Tibial artery (tissue), 4 donors: ENCODE data around the gene USP17L28.
"Not testable (repeated sequence)": the region's sequence is repeated elsewhere in the genome, so short reads cannot be mapped to it uniquely, and the experiment has no call there.

Source experiments
- DNase-seq, 2 donors: peaks; one replicate each; pipeline ENCODE4 v3.0.0-alpha.2; 2019
- H3K27ac ChIP-seq, 2 donors: fragments of 200-600 bp; sonication (generic) in 1 of 2; 1 replicate in 1 of 2; 2 replicates in 1 of 2; pipeline ENCODE4 v1.5.1; 2018 to 2019; ENCODE audit warnings: mild to moderate bottlenecking in 1 of 2
- H3K27me3 ChIP-seq, 2 donors: fragments of 200-600 bp; sonication (generic) in 1 of 2; one replicate each; pipeline versions ENCODE4 v1.5.1 to v1.6.0; 2016 to 2019
- H3K36me3 ChIP-seq, 3 donors: fragments of 200-600 bp; sonication (generic) in 2 of 3; one replicate each; pipeline ENCODE4 v1.5.1; 2016 to 2019; ENCODE audit warnings: mild to moderate bottlenecking in 2 of 3
- H3K4me1 ChIP-seq, 4 donors: fragments of 200-600 bp; sonication (generic) in 2 of 4; 1 replicate in 3 of 4; 2 replicates in 1 of 4; pipeline ENCODE4 v1.5.1; 2016 to 2019
- H3K4me3 ChIP-seq, 2 donors: fragments of 200-600 bp; sonication (generic) in 1 of 2; 1 replicate in 1 of 2; 2 replicates in 1 of 2; pipeline ENCODE4 v1.5.1; 2018 to 2019; ENCODE audit warnings: mild to moderate bottlenecking in 2 of 2
- H3K9me3 ChIP-seq, 3 donors: fragments of 200-600 bp; sonication (generic) in 1 of 3; one replicate each; pipeline ENCODE4 v1.5.1; 2016 to 2019
- intact Hi-C: fragments of 100-400 bp; cut with DNase I; formaldehyde crosslinking; loops from one replicate; pipeline ENCODE4 v1.15.0; 2023; ENCODE audit warnings: low total_unique reads

USP17L28 gene, protein sequence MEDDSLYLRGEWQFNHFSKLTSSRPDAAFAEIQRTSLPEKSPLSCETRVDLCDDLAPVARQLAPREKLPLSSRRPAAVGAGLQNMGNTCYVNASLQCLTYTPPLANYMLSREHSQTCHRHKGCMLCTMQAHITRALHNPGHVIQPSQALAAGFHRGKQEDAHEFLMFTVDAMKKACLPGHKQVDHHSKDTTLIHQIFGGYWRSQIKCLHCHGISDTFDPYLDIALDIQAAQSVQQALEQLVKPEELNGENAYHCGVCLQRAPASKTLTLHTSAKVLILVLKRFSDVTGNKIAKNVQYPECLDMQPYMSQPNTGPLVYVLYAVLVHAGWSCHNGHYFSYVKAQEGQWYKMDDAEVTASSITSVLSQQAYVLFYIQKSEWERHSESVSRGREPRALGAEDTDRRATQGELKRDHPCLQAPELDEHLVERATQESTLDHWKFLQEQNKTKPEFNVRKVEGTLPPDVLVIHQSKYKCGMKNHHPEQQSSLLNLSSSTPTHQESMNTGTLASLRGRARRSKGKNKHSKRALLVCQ

DNA sequence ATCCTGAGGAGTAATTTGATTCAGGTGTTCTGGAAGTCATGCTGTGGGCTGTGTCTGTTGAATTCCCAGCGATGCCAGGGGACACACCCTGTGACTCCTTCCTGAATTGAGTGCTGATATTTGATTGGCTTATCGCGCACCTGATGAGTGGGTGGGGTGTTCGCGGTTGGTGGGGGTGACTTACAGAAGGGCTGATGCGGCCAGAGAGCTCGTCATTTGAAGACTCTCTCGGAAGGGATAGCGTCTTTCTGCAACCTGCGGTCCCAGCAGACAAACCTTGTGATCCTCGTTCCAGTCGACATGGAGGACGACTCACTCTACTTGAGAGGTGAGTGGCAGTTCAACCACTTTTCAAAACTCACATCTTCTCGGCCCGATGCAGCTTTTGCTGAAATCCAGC, at the start of gene USP17L28:
Gene USP17L28, plus strand, starts transcription at position 301 of the 400 bp plus-strand sequence. Its CDS starts 0 bp downstream, at position 301.
- H3K4me3 ChIP-seq, H3K27me3 ChIP-seq, DNase-seq, intact Hi-C loops, H3K36me3 ChIP-seq, H3K27ac ChIP-seq, H3K9me3 ChIP-seq, H3K4me1 ChIP-seq: not testable (repeated sequence)

GRCh38 chr4:9324191-9324590, 24.5 kb upstream of the USP17L28 start:
- DNase-seq, H3K9me3 ChIP-seq, H3K27ac ChIP-seq, H3K27me3 ChIP-seq, H3K4me3 ChIP-seq, H3K36me3 ChIP-seq, intact Hi-C loops, H3K4me1 ChIP-seq: not testable (repeated sequence)

GRCh38 chr4:9324865-9325264, 23.8 kb upstream of the USP17L28 start, which contains the start of gene USP17L24:
Gene USP17L24 (plus strand): TSS chr4:9325165. CDS start chr4:9325165, 0 bp downstream.
- intact Hi-C loops, H3K4me1 ChIP-seq, H3K4me3 ChIP-seq, H3K9me3 ChIP-seq, H3K27me3 ChIP-seq, DNase-seq, H3K27ac ChIP-seq, H3K36me3 ChIP-seq: not testable (repeated sequence)

GRCh38 chr4:9329611-9330010, 19.1 kb upstream of the USP17L28 start, which contains the start of gene USP17L25:
Gene USP17L25 (plus strand): TSS chr4:9329911. CDS start chr4:9329911, 0 bp downstream.
- H3K27me3 ChIP-seq, H3K4me1 ChIP-seq, H3K4me3 ChIP-seq, DNase-seq, H3K9me3 ChIP-seq, intact Hi-C loops, H3K27ac ChIP-seq, H3K36me3 ChIP-seq: not testable (repeated sequence)

DNA sequence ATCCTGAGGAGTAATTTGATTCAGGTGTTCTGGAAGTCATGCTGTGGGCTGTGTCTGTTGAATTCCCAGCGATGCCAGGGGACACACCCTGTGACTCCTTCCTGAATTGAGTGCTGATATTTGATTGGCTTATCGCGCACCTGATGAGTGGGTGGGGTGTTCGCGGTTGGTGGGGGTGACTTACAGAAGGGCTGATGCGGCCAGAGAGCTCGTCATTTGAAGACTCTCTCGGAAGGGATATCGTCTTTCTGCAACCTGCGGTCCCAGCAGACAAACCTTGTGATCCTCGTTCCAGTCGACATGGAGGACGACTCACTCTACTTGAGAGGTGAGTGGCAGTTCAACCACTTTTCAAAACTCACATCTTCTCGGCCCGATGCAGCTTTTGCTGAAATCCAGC, 14.3 kb upstream of the USP17L28 start, which contains the start of gene USP17L26:
Gene USP17L26, plus strand, starts transcription at position 301 of the 400 bp plus-strand sequence. Its CDS starts 0 bp downstream, at position 301.
- H3K36me3 ChIP-seq, H3K4me3 ChIP-seq, H3K9me3 ChIP-seq, H3K4me1 ChIP-seq, intact Hi-C loops, H3K27ac ChIP-seq, H3K27me3 ChIP-seq, DNase-seq: not testable (repeated sequence)

GRCh38 chr4:9339103-9339502, 9.6 kb upstream of the USP17L28 start, which contains the start of gene USP17L5:
Gene USP17L5 (plus strand): TSS chr4:9339403. CDS start chr4:9339403, 0 bp downstream.
- H3K4me3 ChIP-seq, H3K36me3 ChIP-seq, H3K4me1 ChIP-seq, intact Hi-C loops, H3K27ac ChIP-seq, DNase-seq, H3K9me3 ChIP-seq, H3K27me3 ChIP-seq: not testable (repeated sequence)

- not testable (repeated sequence) for DNase-seq
Measured at GRCh38 chr4:9343848-9344247, 4.8 kb upstream of the USP17L28 start, which contains the start of gene USP17L27. Gene USP17L27 (plus strand): TSS chr4:9344148. CDS start chr4:9344148, 0 bp downstream.

DNA sequence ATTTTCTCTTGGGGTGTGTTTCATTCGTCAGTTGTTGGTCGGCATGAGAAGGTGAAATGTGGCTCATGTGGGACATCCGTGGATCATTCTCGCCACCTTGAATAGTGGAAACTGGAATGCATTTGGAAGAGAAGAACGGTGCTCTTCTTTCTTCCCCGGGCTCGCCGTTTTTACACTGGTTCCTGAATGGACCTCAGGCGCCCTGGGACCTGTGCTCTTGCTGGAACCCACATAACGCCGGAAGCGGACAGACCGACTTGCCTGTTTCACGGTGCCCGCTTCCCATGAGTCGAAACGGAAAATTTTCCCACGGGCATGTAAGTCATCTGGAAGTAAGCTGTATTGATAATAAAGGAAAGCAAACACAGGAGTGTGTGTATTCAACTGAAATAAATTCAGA, 2.2 kb downstream of the USP17L28 start:
- H3K36me3 ChIP-seq, H3K4me3 ChIP-seq, H3K9me3 ChIP-seq, H3K27ac ChIP-seq, H3K27me3 ChIP-seq, H3K4me1 ChIP-seq, intact Hi-C loops, DNase-seq: not testable (repeated sequence)

More at GRCh38 chr4:9343848-9344247, 4.8 kb upstream of the USP17L28 start, which contains the start of gene USP17L27:
- H3K4me3 ChIP-seq, intact Hi-C loops, H3K36me3 ChIP-seq, H3K27me3 ChIP-seq, H3K4me1 ChIP-seq, H3K9me3 ChIP-seq, H3K27ac ChIP-seq: not testable (repeated sequence)

DNA sequence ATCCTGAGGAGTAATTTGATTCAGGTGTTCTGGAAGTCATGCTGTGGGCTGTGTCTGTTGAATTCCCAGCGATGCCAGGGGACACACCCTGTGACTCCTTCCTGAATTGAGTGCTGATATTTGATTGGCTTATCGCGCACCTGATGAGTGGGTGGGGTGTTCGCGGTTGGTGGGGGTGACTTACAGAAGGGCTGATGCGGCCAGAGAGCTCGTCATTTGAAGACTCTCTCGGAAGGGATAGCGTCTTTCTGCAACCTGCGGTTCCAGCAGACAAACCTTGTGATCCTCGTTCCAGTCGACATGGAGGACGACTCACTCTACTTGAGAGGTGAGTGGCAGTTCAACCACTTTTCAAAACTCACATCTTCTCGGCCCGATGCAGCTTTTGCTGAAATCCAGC, 4.6 kb downstream of the USP17L28 start, which contains the start of gene USP17L29:
Gene USP17L29, plus strand, starts transcription at position 301 of the 400 bp plus-strand sequence. Its CDS starts 0 bp downstream, at position 301.
- H3K27me3 ChIP-seq, H3K9me3 ChIP-seq, H3K27ac ChIP-seq, H3K4me3 ChIP-seq, intact Hi-C loops, H3K36me3 ChIP-seq, DNase-seq, H3K4me1 ChIP-seq: not testable (repeated sequence)

GRCh38 chr4:9362829-9363228, 14.1 kb downstream of the USP17L28 start, which contains the start of gene USP17L30:
Gene USP17L30 (plus strand): TSS chr4:9363129. CDS start chr4:9363129, 0 bp downstream.
- H3K9me3 ChIP-seq: not testable (repeated sequence)

DNA sequence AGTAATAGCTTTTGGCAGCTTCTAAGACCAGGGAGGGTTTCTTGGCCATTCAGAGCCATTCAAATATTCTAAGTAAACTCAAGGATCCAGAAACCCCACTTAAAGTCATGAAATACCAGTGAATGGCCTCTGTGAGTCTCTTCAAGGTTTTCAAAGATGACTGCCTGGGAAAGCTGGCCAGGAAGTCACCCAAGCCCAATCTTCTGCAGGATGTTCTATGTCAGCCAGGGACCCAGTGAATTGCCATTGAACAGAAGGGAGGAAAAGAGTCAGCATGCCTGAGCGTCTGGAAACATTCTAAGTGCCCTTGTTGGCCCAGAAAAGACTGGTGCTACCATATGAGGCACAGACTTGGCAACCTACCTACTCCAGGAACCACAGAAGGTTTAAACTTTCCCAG, 31.2 kb downstream of the USP17L28 start:
- H3K9me3 ChIP-seq, H3K27ac ChIP-seq, H3K4me3 ChIP-seq, H3K36me3 ChIP-seq, intact Hi-C loops, H3K4me1 ChIP-seq, H3K27me3 ChIP-seq, DNase-seq: not testable (repeated sequence)

More at GRCh38 chr4:9362829-9363228, 14.1 kb downstream of the USP17L28 start, which contains the start of gene USP17L30:
- H3K27ac ChIP-seq, H3K4me3 ChIP-seq, H3K36me3 ChIP-seq, intact Hi-C loops, DNase-seq, H3K4me1 ChIP-seq, H3K27me3 ChIP-seq: not testable (repeated sequence)
